CD8-positive, alpha-beta memory T cell (primary cell): ENCODE results near the gene XRCC3. TPM values are rescaled to one million over a fixed set of nuclear protein-coding genes. Genes with fewer than 3 reads are reported as not detected.

Source experiments
- CTCF ChIA-PET: fragments of 350-600 bp; sonication (Branson Sonifier 250); formaldehyde crosslinking; loops from one replicate; lab custom pipeline; 2021; ENCODE audit warnings: antibody characterized with exemption; lab: Charles Lee
- POLR2A ChIA-PET: fragments of 350-600 bp; sonication (Branson Sonifier 250); formaldehyde crosslinking; loops from one replicate; lab custom pipeline; 2021; ENCODE audit warnings: antibody characterized with exemption; lab: Charles Lee
- DNase-seq, 5 donors: peaks; one replicate each; pipeline versions ENCODE4 v3.0.0 to v3.0.0-alpha.2; 2020 to 2022; ENCODE audit warnings: mixed read lengths in 1 of 5
- H3K27ac ChIP-seq: one replicate; pipeline ENCODE4 v1.7.0; 2013; ENCODE audit warnings: low read depth, mild to moderate bottlenecking, low read length, moderate library complexity
- H3K27me3 ChIP-seq: 2 replicates; pipeline ENCODE4 v1.7.0; 2013; ENCODE audit warnings: low read length, mild to moderate bottlenecking; ENCODE audit not compliant: insufficient read depth, poor library complexity, severe bottlenecking
- H3K36me3 ChIP-seq: 2 replicates; pipeline ENCODE4 v1.7.0; 2013; ENCODE audit warnings: mild to moderate bottlenecking, low read length, moderate library complexity; ENCODE audit not compliant: insufficient read depth
- H3K4me1 ChIP-seq: 2 replicates; pipeline ENCODE4 v1.7.0; 2013; ENCODE audit warnings: mild to moderate bottlenecking, low read length, moderate library complexity; ENCODE audit not compliant: insufficient read depth
- H3K4me3 ChIP-seq: 2 replicates; pipeline ENCODE4 v1.7.0; 2013; ENCODE audit warnings: mild to moderate bottlenecking, low read length
- H3K9me3 ChIP-seq: 2 replicates; pipeline ENCODE4 v1.7.0; 2013; ENCODE audit warnings: mild to moderate bottlenecking, low read length
- H3K27ac Mint-ChIP-seq, 8 donors: one replicate each; pipeline ENCODE4 v1.8.0; 2020 to 2021; ENCODE audit warnings: mixed read lengths in 8 of 8, mild to moderate bottlenecking in 6 of 8, inconsistent platforms in 3 of 8, moderate library complexity in 3 of 8
- H3K27me3 Mint-ChIP-seq, 2 donors: one replicate each; pipeline ENCODE4 v1.8.0; 2020 to 2021; ENCODE audit warnings: mixed read lengths in 2 of 2, mild to moderate bottlenecking in 1 of 2, moderate library complexity in 1 of 2
- H3K36me3 Mint-ChIP-seq, 3 donors: one replicate each; pipeline ENCODE4 v1.8.0; 2020 to 2021; ENCODE audit warnings: mixed read lengths in 3 of 3, inconsistent platforms in 1 of 3, mild to moderate bottlenecking in 1 of 3
- H3K4me1 Mint-ChIP-seq, 3 donors: one replicate each; pipeline ENCODE4 v1.8.0; 2020 to 2021; ENCODE audit warnings: mixed read lengths in 3 of 3, inconsistent platforms in 1 of 3, mild to moderate bottlenecking in 1 of 3
- H3K4me3 Mint-ChIP-seq, 7 donors: one replicate each; pipeline ENCODE4 v1.8.0; 2020 to 2021; ENCODE audit warnings: mixed read lengths in 7 of 7, mild to moderate bottlenecking in 6 of 7, moderate library complexity in 4 of 7, inconsistent platforms in 2 of 7
- H3K9me3 Mint-ChIP-seq, 5 donors: one replicate each; pipeline ENCODE4 v1.8.0; 2020 to 2022; ENCODE audit warnings: mixed read lengths in 5 of 5, mild to moderate bottlenecking in 3 of 5, moderate library complexity in 2 of 5, inconsistent platforms in 1 of 5
- polyA plus RNA-seq: library from polyadenylated mRNA; unstranded; fragments of 300-500 nt; fragmentation: Illumina TruSeq; gene quantifications from one replicate; pipeline ENCODE4 v1.2.3, GENCODE V29; 2021
- total RNA-seq, 2 experiments: library from RNA; stranded (reverse); gene quantifications; one replicate each; pipeline ENCODE4 v1.2.3, GENCODE V29; 2021

XRCC3 gene
- total and polyA plus RNA-seq, 3 experiments from 2014 or later = 4.4 to 59.9 (median 54.4) TPM

GRCh38 chr14:103727313-103727980 is 12.2 kb upstream of the XRCC3 start:
- POLR2A ChIA-PET = no interaction called here
- Histone ChIP-seq H3K27me3 (no peaks in the 10 kb centered on the region), H3K4me1 (no peaks in the 10 kb centered on the region), H3K4me3 (no peak overlapping the region), H3K27ac (no peak overlapping the region), H3K36me3 (peaks cover 11% of the 10 kb centered on the region), H3K9me3 (no peaks in the 10 kb centered on the region)
- Mint-ChIP-seq H3K9me3 (no peaks in the 10 kb centered on the region), H3K4me1 (no peaks in the 10 kb centered on the region), H3K27me3 (no peaks in the 10 kb centered on the region), H3K27ac (no peak overlapping the region), H3K36me3 (peaks cover 0 to 28% (median 3%) of the 10 kb centered on the region in 3 donors), H3K4me3 (no peak overlapping the region)
- DNase-seq = peak in 1 of 5 donors; percentile 44
- CTCF ChIA-PET = no interaction called here

GRCh38 chr14:103726474-103726873 is 11.2 kb upstream of the XRCC3 start:
- POLR2A ChIA-PET = no interaction called here
- no peaks in the 10 kb centered on the region for H3K27me3 Mint-ChIP-seq
- no peaks in the 10 kb centered on the region for H3K4me1 ChIP-seq
- no peak overlapping the region for H3K4me3 ChIP-seq
- H3K9me3 ChIP-seq = no peaks in the 10 kb centered on the region
- CTCF ChIA-PET = no interaction called here
- no peak overlapping the region for H3K27ac Mint-ChIP-seq
- no peak overlapping the region for H3K4me3 Mint-ChIP-seq
- no peak for DNase-seq
- no peaks in the 10 kb centered on the region for H3K4me1 Mint-ChIP-seq
- peaks cover 11% of the 10 kb centered on the region for H3K36me3 ChIP-seq
- no peak overlapping the region for H3K27ac ChIP-seq
- no peaks in the 10 kb centered on the region for H3K27me3 ChIP-seq
- H3K9me3 Mint-ChIP-seq = no peaks in the 10 kb centered on the region
- peaks cover 0 to 24% (median 3%) of the 10 kb centered on the region in 3 donors for H3K36me3 Mint-ChIP-seq

GRCh38 chr14:103725739-103726395 is 10.6 kb upstream of the XRCC3 start:
- no peaks in the 10 kb centered on the region for H3K4me1 Mint-ChIP-seq
- Histone ChIP-seq H3K4me1 (no peaks in the 10 kb centered on the region), H3K36me3 (peaks cover 11% of the 10 kb centered on the region), H3K4me3 (no peak overlapping the region), H3K27me3 (no peaks in the 10 kb centered on the region), H3K27ac (no peak overlapping the region), H3K9me3 (no peaks in the 10 kb centered on the region)
- CTCF ChIA-PET = no interaction called here
- H3K4me3 Mint-ChIP-seq = no peak overlapping the region
- no peaks in the 10 kb centered on the region for H3K27me3 Mint-ChIP-seq
- POLR2A ChIA-PET = no interaction called here
- H3K9me3 Mint-ChIP-seq = no peaks in the 10 kb centered on the region
- peaks cover 0 to 24% (median 3%) of the 10 kb centered on the region in 3 donors for H3K36me3 Mint-ChIP-seq
- no peak overlapping the region for H3K27ac Mint-ChIP-seq
- no peak for DNase-seq

- no peaks in the 10 kb centered on the region for H3K9me3 ChIP-seq
- Mint-ChIP-seq H3K9me3 (no peaks in the 10 kb centered on the region), H3K27me3 (no peaks in the 10 kb centered on the region), H3K4me1 (peaks cover 2 to 5% (median 2%) of the 10 kb centered on the region in 3 donors), H3K36me3 (peaks cover 0 to 21% (median 3%) of the 10 kb centered on the region in 3 donors), H3K27ac (no peak overlapping the region), H3K4me3 (no peak overlapping the region)
- CTCF ChIA-PET = no interaction called here
- H3K4me3 ChIP-seq = no peak overlapping the region
- no peaks in the 10 kb centered on the region for H3K27me3 ChIP-seq
- POLR2A ChIA-PET = no interaction called here
- DNase-seq = no peak
- H3K4me1 ChIP-seq = no peaks in the 10 kb centered on the region
- no peak overlapping the region for H3K27ac ChIP-seq
- peaks cover 11% of the 10 kb centered on the region for H3K36me3 ChIP-seq
Measured at GRCh38 chr14:103725001-103725682, 9.9 kb upstream of the XRCC3 start.

- no peak overlapping the region for H3K27ac Mint-ChIP-seq
- H3K36me3 Mint-ChIP-seq = peaks cover 0 to 12% (median 0%) of the 10 kb centered on the region in 3 donors
- CTCF ChIA-PET = no interaction called here
- Histone ChIP-seq H3K36me3 (peaks cover 6% of the 10 kb centered on the region), H3K27ac (no peak overlapping the region), H3K4me3 (no peak overlapping the region), H3K27me3 (no peaks in the 10 kb centered on the region), H3K4me1 (no peaks in the 10 kb centered on the region), H3K9me3 (no peaks in the 10 kb centered on the region)
- DNase-seq = no peak
- H3K4me3 Mint-ChIP-seq = no peak overlapping the region
- H3K27me3 Mint-ChIP-seq = no peaks in the 10 kb centered on the region
- POLR2A ChIA-PET = interaction anchor here (0.6 kb wide), 1 partner anchor 44 kb away, joined by 7 read pairs; no protein-coding TSS in a partner anchor
- no peaks in the 10 kb centered on the region for H3K9me3 Mint-ChIP-seq
- peaks cover 2 to 15% (median 12%) of the 10 kb centered on the region in 3 donors for H3K4me1 Mint-ChIP-seq
Measured at GRCh38 chr14:103724116-103724515, 8.9 kb upstream of the XRCC3 start.

- Mint-ChIP-seq H3K4me1 (peaks cover 3 to 18% (median 14%) of the 10 kb centered on the region in 3 donors), H3K36me3 (peaks cover 0 to 8% (median 0%) of the 10 kb centered on the region in 3 donors), H3K27ac (peak overlapping the region in 1 of 8 donors; percentile 69), H3K9me3 (no peaks in the 10 kb centered on the region), H3K4me3 (no peak overlapping the region), H3K27me3 (no peaks in the 10 kb centered on the region)
- peaks cover 2% of the 10 kb centered on the region for H3K36me3 ChIP-seq
- H3K27ac ChIP-seq = no peak overlapping the region
- no peak for DNase-seq
- POLR2A ChIA-PET = interaction anchor here (0.6 kb wide), 1 partner anchor 43 kb away, joined by 7 read pairs; no protein-coding TSS in a partner anchor
- H3K4me3 ChIP-seq = no peak overlapping the region
- no peaks in the 10 kb centered on the region for H3K27me3 ChIP-seq
- no peaks in the 10 kb centered on the region for H3K9me3 ChIP-seq
- CTCF ChIA-PET = no interaction called here
- H3K4me1 ChIP-seq = no peaks in the 10 kb centered on the region
Measured at GRCh38 chr14:103723748-103724081, 8.5 kb upstream of the XRCC3 start.

GRCh38 chr14:103721334-103722120 is 6.3 kb upstream of the XRCC3 start:
- H3K36me3 ChIP-seq = no peaks in the 10 kb centered on the region
- Mint-ChIP-seq H3K27me3 (no peaks in the 10 kb centered on the region), H3K4me3 (no peak overlapping the region), H3K4me1 (peaks cover 14 to 38% (median 32%) of the 10 kb centered on the region in 3 donors), H3K36me3 (peaks cover 0 to 2% (median 0%) of the 10 kb centered on the region in 3 donors), H3K27ac (peak overlapping the region in 1 of 8 donors; percentile 9), H3K9me3 (no peaks in the 10 kb centered on the region)
- ChIA-PET CTCF (no interaction called here), POLR2A (no interaction called here)
- no peak overlapping the region for H3K4me3 ChIP-seq
- no peaks in the 10 kb centered on the region for H3K27me3 ChIP-seq
- DNase-seq = no peak
- no peak overlapping the region for H3K27ac ChIP-seq
- peaks cover 6% of the 10 kb centered on the region for H3K4me1 ChIP-seq
- no peaks in the 10 kb centered on the region for H3K9me3 ChIP-seq
